Stomach (tissue), 9 donors: ENCODE results near the gene ACACB. TPM values are rescaled to one million over a fixed set of nuclear protein-coding genes. Genes with fewer than 3 reads are reported as not detected.

ENCODE experiments used
- DNase-seq, 2 donors: peaks; one replicate each; pipeline versions ENCODE4 v3.0.0 to v3.0.0-alpha.2; 2013 to 2019
- H3K27ac ChIP-seq, 5 donors: fragments of 200-600 bp in 4 of 5; sonication (generic) in 4 of 5; one replicate each; pipeline ENCODE4 v1.5.1; 2013 to 2019; ENCODE audit warnings: mild to moderate bottlenecking in 1 of 5, moderate library complexity in 1 of 5
- H3K27me3 ChIP-seq, 3 donors: fragments of 200-600 bp; sonication (generic); one replicate each; pipeline ENCODE4 v1.5.1; 2017 to 2019; ENCODE audit warnings: mixed run types in 1 of 3
- H3K36me3 ChIP-seq, 4 donors: fragments of 200-600 bp; sonication (generic); 1 replicate in 3 of 4; 2 replicates in 1 of 4; pipeline ENCODE4 v1.5.1; 2016 to 2019
- H3K4me1 ChIP-seq, 4 donors: fragments of 200-600 bp; sonication (generic); one replicate each; pipeline ENCODE4 v1.5.1; 2016 to 2019
- H3K4me3 ChIP-seq, 4 donors: fragments of 200-600 bp; sonication (generic) in 3 of 4; one replicate each; pipeline ENCODE4 v1.5.1; 2016 to 2019; ENCODE audit warnings: mild to moderate bottlenecking in 1 of 4
- H3K9me3 ChIP-seq, 4 donors: fragments of 200-600 bp; sonication (generic); one replicate each; pipeline ENCODE4 v1.5.1; 2016 to 2019
- CTCF ChIP-seq, 7 experiments: fragments of 450-650 bp in 4 of 7; fragments of 200-600 bp in 3 of 7; sonication (generic) in 3 of 7; IDR thresholded peaks; one replicate each; pipeline ENCODE4 v1.5.1; 2016 to 2019; ENCODE audit warnings: antibody characterized with exemption in 7 of 7, control low read depth in 2 of 7, mild to moderate bottlenecking in 1 of 7
- EP300 ChIP-seq: sonication (generic); formaldehyde crosslinking; IDR thresholded peaks from one replicate; pipeline ENCODE4 v1.6.1; 2017; ENCODE audit warnings: antibody characterized with exemption
- POLR2A ChIP-seq, 4 donors: fragments of 450-650 bp; IDR thresholded peaks; one replicate each; pipeline ENCODE4 v1.6.1; 2016; ENCODE audit warnings: antibody characterized with exemption in 4 of 4, control low read depth in 2 of 4, mild to moderate bottlenecking in 1 of 4, moderate library complexity in 1 of 4
- POLR2AphosphoS5 ChIP-seq, 3 donors: sonication (generic); formaldehyde crosslinking; IDR thresholded peaks; one replicate each; pipeline ENCODE4 v1.6.1; 2016; ENCODE audit warnings: antibody characterized with exemption in 3 of 3
- WGBS, 5 donors: extraction: QIAGEN DNeasy Blood & Tissue Kit in 3 of 5; methylation state at CpG; one replicate each; pipeline versions ENCODE4 v1.1.5 to v1.1.7; 2013 to 2018; 5-methylcytosine and 5-hydroxymethylcytosine counted together
- intact Hi-C: fragments of 100-400 bp; cut with DNase I; formaldehyde crosslinking; loops from one replicate; pipeline ENCODE4 v1.15.1; 2023; ENCODE audit warnings: low total_unique reads
- polyA plus RNA-seq, 3 donors: library from polyadenylated mRNA; stranded (reverse); fragments of 200-250 nt; gene quantifications; one replicate each; pipeline ENCODE4 v1.2.3, GENCODE V29; 2013
- total RNA-seq, 5 donors: library from RNA; depleted of rRNA; stranded (reverse); fragments of >200 nt; gene quantifications; one replicate each; pipeline versions ENCODE4 v1.1.0 to v1.2.3, GENCODE V29; 2014 to 2016
- donor health status: healthy with polysubstance abuse.
- donor health status: Bipolar disorder and iron deficiency.
- donor health status: healthy.

Gene ACACB
- total and polyA plus RNA-seq, 8 donors = 6.1 to 2,520 (median 50.2) TPM

DNA sequence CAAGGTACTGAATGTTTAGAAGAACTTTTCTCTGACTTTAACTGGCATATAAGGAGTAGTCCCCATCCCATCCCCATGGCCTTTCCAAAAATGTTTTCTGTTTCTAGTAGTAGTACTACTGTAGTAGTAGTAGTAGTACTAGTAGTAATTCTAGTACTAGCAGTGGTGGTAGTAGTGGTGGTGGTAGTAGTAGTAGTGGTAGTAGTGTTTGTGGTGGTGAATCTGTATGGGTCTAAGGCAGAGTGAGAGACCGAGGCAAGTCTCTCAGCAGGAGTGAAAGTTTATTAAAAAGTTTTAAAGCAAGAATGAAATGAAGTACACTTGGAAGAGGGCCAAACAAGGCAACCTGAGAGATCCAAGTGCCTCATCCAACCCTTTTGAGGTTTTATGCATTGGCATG is 134.1 kb downstream of the ACACB start:
- no peak overlapping the region for H3K4me3 ChIP-seq
- peaks cover 47 to 99% (median 94%) of the 10 kb centered on the region in 4 donors for H3K36me3 ChIP-seq
- TF ChIP-seq EP300 (no peak), POLR2A (IDR thresholded peaks at IDR 0.05) (no peak), CTCF (IDR thresholded peaks at IDR 0.05) (no peak), POLR2AphosphoS5 (IDR thresholded peaks at IDR 0.05) (no peak)
- H3K4me1 ChIP-seq = peaks cover 0 to 15% (median 6%) of the 10 kb centered on the region in 4 donors
- H3K27ac ChIP-seq = no peak overlapping the region
- H3K9me3 ChIP-seq = peaks cover 5 to 12% (median 7%) of the 10 kb centered on the region in 4 donors
- 83 to 94% (median 88%) methylated on average over 1 of the region's 1 CpG for WGBS, 5 donors
- H3K27me3 ChIP-seq = no peaks in the 10 kb centered on the region
- no peak for DNase-seq
- intact Hi-C loops = no loop called here

DNA sequence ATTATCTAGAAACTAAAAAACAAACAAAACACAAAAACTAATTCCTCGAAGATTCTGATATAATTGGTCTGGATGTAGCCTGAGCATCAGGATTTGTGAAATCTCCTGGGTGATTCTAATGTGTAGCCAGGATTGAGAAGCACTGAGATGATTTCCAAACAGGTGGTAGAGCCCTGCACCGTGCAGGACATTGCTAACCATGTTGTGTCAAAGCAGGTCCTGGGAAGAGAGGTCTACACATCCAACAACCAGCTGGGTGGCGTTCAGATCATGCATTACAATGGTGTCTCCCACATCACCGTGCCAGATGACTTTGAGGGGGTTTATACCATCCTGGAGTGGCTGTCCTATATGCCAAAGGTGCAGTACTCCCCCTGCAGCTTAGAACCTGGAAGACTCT is 136.4 kb downstream of the ACACB start:
- 83 to 95% (median 92%) methylated on average over 3 to 4 of the region's 4 CpGs for WGBS, 5 donors
- Histone ChIP-seq H3K27me3 (no peaks in the 10 kb centered on the region), H3K4me1 (peaks cover 0 to 12% (median 5%) of the 10 kb centered on the region in 4 donors), H3K4me3 (no peak overlapping the region), H3K9me3 (peaks cover 5 to 12% (median 7%) of the 10 kb centered on the region in 4 donors), H3K36me3 (peaks cover 36 to 99% (median 94%) of the 10 kb centered on the region in 4 donors), H3K27ac (no peak overlapping the region)
- intact Hi-C loops = no loop called here
- TF ChIP-seq POLR2A (IDR thresholded peaks at IDR 0.05) = no peak
- no peak for TF ChIP-seq POLR2AphosphoS5 (IDR thresholded peaks at IDR 0.05)
- no peak for TF ChIP-seq CTCF (IDR thresholded peaks at IDR 0.05)
- no peak for TF ChIP-seq EP300
- no peak for DNase-seq

DNA sequence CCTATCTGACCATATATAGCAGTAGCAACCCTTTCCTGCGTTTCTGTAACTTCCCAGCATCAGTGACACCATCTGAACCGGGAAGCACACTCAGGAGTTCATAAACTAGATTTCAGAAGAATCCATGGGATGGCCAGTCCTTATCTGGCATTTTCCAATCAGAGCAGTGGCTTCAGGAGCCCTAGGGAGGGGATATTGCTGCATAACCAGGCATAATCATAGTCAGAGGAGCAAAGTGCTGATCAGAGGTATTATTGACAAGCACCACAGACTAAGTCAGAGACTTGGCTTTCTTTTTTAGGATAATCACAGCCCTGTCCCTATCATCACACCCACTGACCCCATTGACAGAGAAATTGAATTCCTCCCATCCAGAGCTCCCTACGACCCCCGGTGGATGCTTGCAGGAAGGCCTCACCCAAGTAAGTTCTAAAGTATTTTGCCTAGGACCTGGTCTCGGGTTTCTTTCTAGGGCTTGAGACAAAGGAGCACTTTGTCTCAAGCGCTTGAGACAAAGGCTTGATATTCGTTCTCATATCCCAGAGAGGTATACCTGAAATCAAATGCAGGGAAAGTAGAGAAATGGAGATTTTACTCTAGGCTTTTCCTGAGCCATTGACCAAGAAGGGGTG is 137.6 kb downstream of the ACACB start:
- Histone ChIP-seq H3K9me3 (peaks cover 5 to 12% (median 7%) of the 10 kb centered on the region in 4 donors), H3K4me3 (no peak overlapping the region), H3K27ac (no peak overlapping the region), H3K4me1 (no peaks in the 10 kb centered on the region), H3K36me3 (peaks cover 47 to 100% (median 96%) of the 10 kb centered on the region in 4 donors), H3K27me3 (no peaks in the 10 kb centered on the region)
- no peak for DNase-seq
- 96 to 98% (median 97%) methylated on average over 7 of the region's 7 CpGs for WGBS, 5 donors
- intact Hi-C loops = no loop called here
- TF ChIP-seq EP300 = no peak
- TF ChIP-seq POLR2AphosphoS5 (IDR thresholded peaks at IDR 0.05) = no peak
- no peak for TF ChIP-seq POLR2A (IDR thresholded peaks at IDR 0.05)

GRCh38 chr12:109255377-109255776 is 139.0 kb downstream of the ACACB start:
- no peak overlapping the region for H3K4me3 ChIP-seq
- DNase-seq = no peak
- peaks cover 57 to 100% (median 98%) of the 10 kb centered on the region in 4 donors for H3K36me3 ChIP-seq
- H3K27ac ChIP-seq = no peak overlapping the region
- 91 to 94% (median 93%) methylated on average over 5 of the region's 5 CpGs for WGBS, 5 donors
- no peak for TF ChIP-seq POLR2AphosphoS5 (IDR thresholded peaks at IDR 0.05)
- no peak for TF ChIP-seq EP300
- no peak for TF ChIP-seq POLR2A (IDR thresholded peaks at IDR 0.05)
- no peak for TF ChIP-seq CTCF (IDR thresholded peaks at IDR 0.05)
- peaks cover 5 to 12% (median 7%) of the 10 kb centered on the region in 4 donors for H3K9me3 ChIP-seq
- H3K27me3 ChIP-seq = no peaks in the 10 kb centered on the region
- no peaks in the 10 kb centered on the region for H3K4me1 ChIP-seq
- intact Hi-C loops = no loop called here

GRCh38 chr12:109256011-109256410 is 139.6 kb downstream of the ACACB start:
- peaks cover 5 to 12% (median 7%) of the 10 kb centered on the region in 4 donors for H3K9me3 ChIP-seq
- DNase-seq = no peak
- intact Hi-C loops = no loop called here
- peaks cover 64 to 100% (median 99%) of the 10 kb centered on the region in 4 donors for H3K36me3 ChIP-seq
- H3K27ac ChIP-seq = no peak overlapping the region
- WGBS, 5 donors = 85 to 97% (median 94%) methylated on average over 8 of the region's 8 CpGs
- H3K4me3 ChIP-seq = no peak overlapping the region
- TF ChIP-seq CTCF (IDR thresholded peaks at IDR 0.05) (no peak), POLR2A (IDR thresholded peaks at IDR 0.05) (no peak), POLR2AphosphoS5 (IDR thresholded peaks at IDR 0.05) (no peak), EP300 (no peak)
- no peaks in the 10 kb centered on the region for H3K4me1 ChIP-seq
- no peaks in the 10 kb centered on the region for H3K27me3 ChIP-seq
